Astrocyte of the cerebellum (primary cell): ENCODE results near the gene ZNF778.

Experiments used
- DNase-seq: peaks from one replicate; pipeline ENCODE4 v3.0.0-alpha.2; 2011; ENCODE audit warnings: low read depth
- H3K4me3 ChIP-seq: 2 replicates; pipeline ENCODE4 v1.5.1; 2011; ENCODE audit warnings: mild to moderate bottlenecking, low read depth, low read length, moderate library complexity
- in situ Hi-C: cut with HindIII; loops from 2 replicates; pipeline ENCODE4 v1.10.0; 2017; ENCODE audit warnings: low sequenced_read_pairs
- TF ChIP-seq, protein P1 (sequence below): IDR thresholded peaks from 2 replicates; pipeline ENCODE4 v1.5.1; 2012; ENCODE audit warnings: low read length, low read depth, moderate library complexity, mild to moderate bottlenecking; ENCODE audit errors: missing control alignments

The ZNF778 gene

DNA sequence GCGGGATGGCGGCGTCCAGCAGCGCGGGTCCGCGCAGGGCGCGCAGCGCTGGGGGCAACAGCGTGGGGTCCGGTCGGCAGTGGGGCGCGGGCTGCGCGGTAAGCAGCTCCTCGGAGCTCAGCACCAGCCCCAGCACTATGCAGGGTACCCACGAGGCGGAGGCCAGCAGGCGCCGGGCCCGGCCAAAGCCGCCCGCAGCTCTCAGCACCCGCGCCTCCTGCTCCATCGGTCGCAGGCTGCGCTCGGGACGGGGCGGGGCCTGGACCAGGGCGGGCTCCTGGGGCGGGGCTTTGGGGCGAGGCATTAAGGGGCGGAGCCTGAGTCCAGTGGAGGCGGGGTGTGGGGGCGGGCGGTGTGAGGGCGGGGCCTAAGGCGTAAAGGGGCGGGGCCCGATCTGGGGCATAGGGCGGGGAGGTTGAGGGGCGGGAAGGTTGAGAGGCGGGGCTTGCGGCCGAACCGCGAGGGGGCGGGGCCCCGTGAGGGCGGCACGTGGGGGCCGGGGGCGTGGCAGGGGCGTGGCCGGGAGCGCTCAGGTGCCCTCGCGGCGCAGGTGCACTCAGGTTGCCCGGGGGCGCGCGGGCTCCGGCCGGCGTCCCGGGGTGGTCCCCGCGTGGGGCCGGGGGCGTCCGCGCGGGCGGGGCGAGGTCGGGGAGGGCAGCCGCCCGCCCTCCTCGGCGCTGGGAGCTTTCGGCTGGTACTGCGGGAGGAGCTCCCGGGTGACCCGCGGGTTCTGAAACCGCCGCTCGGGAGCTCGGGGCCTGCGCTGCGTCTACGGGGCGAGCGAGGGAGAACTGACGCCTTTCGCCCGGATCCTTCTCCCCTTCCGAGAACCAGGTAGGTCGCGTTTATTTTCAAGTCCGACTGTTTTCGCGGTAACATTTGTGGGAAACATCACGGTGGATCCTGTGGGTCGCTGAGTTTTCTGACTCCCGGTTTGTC is 15.8 kb upstream of the ZNF778 start:
- TF ChIP-seq, protein P1, sequence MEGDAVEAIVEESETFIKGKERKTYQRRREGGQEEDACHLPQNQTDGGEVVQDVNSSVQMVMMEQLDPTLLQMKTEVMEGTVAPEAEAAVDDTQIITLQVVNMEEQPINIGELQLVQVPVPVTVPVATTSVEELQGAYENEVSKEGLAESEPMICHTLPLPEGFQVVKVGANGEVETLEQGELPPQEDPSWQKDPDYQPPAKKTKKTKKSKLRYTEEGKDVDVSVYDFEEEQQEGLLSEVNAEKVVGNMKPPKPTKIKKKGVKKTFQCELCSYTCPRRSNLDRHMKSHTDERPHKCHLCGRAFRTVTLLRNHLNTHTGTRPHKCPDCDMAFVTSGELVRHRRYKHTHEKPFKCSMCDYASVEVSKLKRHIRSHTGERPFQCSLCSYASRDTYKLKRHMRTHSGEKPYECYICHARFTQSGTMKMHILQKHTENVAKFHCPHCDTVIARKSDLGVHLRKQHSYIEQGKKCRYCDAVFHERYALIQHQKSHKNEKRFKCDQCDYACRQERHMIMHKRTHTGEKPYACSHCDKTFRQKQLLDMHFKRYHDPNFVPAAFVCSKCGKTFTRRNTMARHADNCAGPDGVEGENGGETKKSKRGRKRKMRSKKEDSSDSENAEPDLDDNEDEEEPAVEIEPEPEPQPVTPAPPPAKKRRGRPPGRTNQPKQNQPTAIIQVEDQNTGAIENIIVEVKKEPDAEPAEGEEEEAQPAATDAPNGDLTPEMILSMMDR = no peak
- in situ Hi-C loops = loop anchor here (5.0 to 25.0 kb wide), 3 partner anchors 84 to 447 kb away; no protein-coding TSS in a partner anchor
- no peak for DNase-seq
- H3K4me3 ChIP-seq = no peak overlapping the region

DNA sequence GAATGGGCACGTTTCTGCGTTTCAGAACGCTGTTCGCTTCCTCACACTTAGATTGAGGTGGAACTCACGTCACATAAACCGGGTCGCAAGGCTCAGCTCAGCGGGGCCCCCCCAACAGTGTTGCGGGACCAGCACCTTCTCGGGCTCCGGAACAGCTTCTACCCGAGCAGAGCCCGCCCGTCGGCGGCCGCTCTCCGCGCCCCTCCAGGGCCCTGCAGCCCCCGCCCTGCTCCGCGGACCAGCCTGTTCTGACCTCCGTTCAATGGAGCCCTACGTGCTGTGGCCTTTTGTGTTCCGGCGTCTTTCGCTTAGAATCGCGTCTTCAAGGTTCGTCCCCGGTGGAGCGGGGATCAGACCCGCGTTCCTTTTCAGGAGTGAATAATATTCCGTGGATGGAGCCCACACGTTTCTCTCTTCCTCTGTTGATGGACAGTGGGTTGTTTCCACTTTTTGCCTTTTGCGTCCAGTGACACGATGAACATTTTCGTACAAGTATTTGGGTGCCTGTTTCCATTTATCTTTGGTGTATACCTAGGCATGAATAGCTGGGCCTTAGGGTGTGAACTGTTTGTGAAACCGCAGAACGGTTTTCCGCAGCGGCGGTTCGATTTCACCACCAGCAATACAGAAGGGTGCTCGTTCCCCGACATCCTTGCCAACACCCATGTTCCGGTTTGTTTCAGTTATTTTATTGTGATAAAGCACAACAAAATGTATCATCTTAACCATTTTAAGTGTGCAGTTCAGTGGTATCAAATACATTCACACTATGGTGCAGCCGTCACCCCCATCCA is 14.9 kb upstream of the ZNF778 start:
- no peak for DNase-seq
- TF ChIP-seq, protein P1 = no peak
- in situ Hi-C loops = loop anchor here (5.0 to 25.0 kb wide), 3 partner anchors 85 to 448 kb away; no protein-coding TSS in a partner anchor
- H3K4me3 ChIP-seq = no peak overlapping the region

DNA sequence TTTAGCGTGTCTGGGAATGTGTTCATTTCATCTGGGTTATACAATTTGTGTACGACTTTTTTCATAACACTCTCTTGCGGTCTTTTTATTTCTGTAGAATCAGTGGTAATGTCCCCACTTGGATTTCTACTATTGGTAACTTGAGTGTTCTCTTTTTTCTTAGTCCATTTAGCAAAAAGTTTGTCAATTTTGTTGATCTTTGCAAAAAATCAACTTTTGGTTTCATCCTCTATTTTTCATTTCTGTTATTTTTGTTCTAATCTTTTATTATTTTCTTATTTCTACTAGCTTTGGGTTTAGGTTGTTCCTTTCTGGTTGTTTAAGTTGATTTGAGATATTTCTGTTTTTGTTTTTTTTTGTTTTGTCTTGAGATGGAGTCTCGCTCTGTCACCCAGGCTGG is 9.5 kb upstream of the ZNF778 start:
- no peak overlapping the region for H3K4me3 ChIP-seq
- TF ChIP-seq, protein P1 = no peak
- no peak for DNase-seq
- in situ Hi-C loops = loop anchor here (10.0 to 25.0 kb wide), 2 partner anchors 246 to 453 kb away; no protein-coding TSS in a partner anchor

DNA sequence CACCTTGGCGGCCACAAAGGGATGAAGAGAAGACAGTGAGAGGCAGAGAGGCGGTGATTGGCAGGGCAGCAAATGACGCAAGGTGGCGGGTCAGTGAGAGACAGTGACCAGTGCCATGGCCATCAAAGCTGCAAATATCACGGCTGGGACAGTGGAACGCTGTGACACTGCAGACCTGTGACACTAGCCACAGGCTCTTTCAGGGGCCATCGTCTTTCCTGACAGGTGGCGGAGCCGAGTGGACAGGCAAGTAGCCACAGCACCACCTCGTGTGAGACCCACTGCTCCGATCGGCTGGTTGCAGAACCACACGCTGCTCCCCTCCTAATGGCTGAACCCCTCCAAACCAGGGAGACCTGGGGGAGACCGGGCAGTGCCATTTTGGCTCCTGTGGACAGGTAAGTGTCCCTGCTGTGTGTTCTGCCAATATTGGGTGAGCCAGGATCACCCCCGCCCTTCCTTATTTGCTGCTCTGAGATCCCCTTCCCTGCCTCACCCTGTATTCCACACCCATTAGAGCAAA is 7.9 kb upstream of the ZNF778 start:
- DNase-seq = no peak
- TF ChIP-seq, protein P1 = no peak
- in situ Hi-C loops = loop anchor here (10.0 to 25.0 kb wide), 2 partner anchors 247 to 455 kb away; no protein-coding TSS in a partner anchor
- no peak overlapping the region for H3K4me3 ChIP-seq

DNA sequence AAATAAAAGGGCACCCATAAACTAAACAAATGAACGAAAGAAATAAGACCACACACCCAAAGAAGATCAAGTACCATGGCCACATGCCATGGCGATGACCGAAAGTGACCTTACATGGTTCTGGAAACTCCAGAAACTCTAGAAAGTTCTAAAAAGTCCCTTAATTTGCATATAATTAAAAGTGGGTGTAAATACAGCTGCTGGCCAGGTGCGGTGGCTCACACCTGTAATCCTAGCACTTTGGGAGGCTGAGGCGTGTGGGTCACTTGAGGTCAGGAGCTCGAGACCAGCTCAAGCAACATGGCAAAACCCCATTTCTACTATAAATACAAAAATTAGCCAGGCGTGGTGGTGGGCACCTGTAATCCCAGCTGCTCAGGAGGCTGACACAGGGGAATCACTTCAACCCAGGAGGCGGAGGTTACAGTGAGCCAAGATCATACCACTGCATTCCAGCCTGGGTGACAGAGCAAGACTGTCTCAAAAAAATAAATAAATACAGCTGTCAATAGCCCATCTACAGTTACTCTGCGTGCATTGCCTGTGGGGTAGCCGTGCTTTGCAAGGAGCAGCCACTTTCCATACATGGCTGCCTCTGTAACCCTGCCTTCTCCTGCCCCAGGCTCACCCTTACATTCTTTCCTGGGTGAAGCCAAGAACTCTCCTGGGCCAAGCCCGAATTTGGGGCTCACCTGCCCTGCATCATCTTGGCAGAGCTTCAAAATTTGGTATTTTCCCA is 7.2 kb upstream of the ZNF778 start:
- in situ Hi-C loops = loop anchor here (25.0 kb wide), 1 partner anchor 248 kb away; no protein-coding TSS in a partner anchor
- no peak overlapping the region for H3K4me3 ChIP-seq
- TF ChIP-seq, protein P1 = no peak
- DNase-seq = no peak
